HG02938 (cell line): ENCODE data around the gene FRAS1.
"Not testable (repeated sequence)": the region's sequence is repeated elsewhere in the genome, so short reads cannot be mapped to it uniquely, and the experiment has no call there.

Experiments
- ATAC-seq: cut with Tn5 transposase; IDR thresholded peaks from one replicate; pipeline ENCODE4 v1.9.1; 2021; ENCODE audit warnings: mild to moderate bottlenecking, moderate library complexity; ENCODE audit not compliant: unreplicated experiment

The FRAS1 gene

DNA sequence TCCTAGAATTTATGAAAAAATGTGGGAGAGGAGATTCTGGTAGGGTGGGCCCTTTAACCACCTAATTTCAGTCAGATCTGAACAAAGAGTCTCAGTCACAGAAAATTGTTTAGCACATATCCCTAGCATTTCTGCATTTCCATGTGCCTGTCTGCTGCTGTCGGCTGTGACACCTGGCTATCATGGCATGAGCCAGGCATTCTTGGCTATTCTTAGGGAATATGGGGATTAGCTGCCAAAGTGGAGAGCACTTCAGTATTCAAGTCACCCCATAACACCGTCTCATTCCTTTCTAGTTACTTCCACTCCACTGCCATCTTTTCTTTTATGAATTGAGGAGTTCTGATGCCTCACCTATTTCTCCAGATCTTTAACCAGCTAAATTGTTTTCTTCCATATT, 211.5 kb downstream of the FRAS1 start:
- ATAC-seq: no peak

DNA sequence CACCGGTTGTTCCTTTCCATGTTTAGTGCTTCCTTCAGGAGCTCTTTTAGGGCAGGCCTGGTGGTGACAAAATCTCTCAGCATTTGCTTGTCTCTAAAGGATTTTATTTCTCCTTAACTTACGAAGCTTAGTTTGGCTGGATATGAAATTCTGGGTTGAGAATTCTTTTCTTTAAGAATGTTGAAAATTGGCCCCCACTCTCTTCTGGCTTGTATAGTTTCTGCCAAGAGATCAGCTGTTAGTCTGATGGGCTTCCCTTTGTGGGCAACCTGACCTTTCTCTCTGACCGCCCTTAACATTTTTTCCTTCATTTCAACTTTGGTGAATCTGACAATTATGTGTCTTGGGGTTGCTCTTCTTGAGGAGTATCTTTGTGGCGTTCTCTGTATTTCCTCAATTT, 218.3 kb downstream of the FRAS1 start:
- ATAC-seq: not testable (repeated sequence)

DNA sequence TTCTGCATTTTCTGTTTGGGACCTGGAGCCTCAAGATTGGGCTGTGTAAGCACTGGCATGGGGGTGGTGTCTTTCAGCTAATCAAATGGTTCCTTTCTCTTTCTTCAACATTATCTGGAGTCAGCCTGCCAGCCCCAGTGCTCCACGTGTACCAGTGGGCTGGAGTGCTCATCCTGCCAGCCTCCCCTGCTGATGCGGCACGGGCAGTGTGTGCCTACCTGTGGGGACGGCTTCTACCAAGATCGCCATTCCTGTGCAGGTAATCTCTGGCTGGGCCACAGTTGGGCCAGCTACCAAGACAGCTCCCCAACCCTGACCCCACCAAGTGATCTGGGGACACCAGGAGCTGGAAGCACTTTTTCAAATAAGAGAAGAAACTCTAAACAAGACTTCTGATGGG, 229.2 kb downstream of the FRAS1 start:
- no peak for ATAC-seq

DNA sequence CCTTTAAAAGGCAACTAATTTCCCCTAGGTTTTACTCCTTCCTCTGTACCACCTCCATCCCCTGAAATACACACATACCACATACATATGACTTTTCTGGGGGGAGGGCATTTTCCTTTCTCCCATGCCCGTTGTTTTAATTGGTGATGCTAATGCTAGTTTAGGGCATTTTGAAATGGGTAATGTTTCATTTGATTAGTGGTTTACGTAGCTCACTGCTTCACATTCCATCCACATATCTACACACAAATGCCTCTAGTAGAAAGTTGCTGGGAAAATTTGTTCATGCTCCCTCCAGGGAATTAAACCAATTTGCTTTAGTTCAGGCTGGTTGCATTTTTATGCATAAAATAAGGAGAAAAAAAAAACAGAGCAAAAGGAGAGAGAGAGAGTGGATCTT, 231.2 kb downstream of the FRAS1 start:
- no peak for ATAC-seq

DNA sequence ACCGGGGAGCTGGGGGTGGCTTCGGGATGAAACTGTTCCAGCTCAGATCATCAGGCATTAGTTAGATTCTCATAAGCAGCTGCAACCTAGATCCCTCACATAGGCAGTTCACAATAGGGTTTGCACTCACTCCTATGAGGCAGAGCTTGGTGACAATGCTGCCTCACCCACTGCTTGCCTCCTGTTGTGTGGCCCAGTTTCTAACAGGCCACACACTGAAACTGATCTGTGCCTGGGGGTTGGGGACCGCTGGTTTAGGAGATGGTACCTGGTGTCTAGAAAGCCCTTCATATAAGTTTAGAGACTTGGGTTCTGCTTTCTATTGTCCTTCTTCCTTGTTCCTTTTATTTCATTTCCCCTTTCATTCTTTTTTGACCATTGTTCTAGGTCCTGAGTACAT, 234.2 kb downstream of the FRAS1 start:
- no peak for ATAC-seq

DNA sequence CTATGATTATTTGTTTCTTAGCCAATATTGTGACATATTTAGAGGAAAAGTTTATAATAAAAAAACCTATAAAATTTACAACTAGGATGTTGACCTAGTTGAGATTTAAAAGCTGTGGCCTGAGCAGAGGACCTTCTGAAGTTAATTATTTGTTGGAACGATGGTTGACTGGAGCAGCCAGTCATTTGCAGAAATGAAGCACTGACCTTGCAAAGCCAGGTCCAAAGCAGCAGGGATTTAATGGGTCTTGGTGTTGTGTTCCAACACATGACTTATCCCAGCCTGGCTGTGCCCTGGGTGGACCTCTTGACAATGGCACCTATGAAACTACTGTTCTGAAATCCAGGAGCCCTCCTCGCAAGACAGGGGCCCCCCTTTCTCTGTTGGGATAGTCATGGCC, 235.2 kb downstream of the FRAS1 start:
- no peak for ATAC-seq

DNA sequence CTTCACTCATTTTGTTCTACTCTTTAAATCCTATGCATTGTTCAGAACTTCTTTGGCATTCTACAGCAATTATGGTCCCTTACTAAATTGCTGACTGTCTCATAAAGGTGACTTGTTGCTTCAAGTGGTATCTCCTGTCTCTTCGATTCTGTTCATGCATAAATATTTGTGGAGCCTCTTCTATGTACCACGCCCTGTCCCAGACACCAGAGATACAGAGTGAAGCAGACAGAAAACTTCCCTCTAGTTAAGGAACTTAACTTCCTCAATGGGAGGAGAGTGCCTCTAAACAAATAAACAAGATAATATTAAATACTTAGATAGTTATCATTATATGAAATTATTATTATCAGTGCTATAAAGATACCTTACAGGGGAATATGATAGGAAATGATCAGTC, 235.7 kb downstream of the FRAS1 start:
- ATAC-seq: no peak

DNA sequence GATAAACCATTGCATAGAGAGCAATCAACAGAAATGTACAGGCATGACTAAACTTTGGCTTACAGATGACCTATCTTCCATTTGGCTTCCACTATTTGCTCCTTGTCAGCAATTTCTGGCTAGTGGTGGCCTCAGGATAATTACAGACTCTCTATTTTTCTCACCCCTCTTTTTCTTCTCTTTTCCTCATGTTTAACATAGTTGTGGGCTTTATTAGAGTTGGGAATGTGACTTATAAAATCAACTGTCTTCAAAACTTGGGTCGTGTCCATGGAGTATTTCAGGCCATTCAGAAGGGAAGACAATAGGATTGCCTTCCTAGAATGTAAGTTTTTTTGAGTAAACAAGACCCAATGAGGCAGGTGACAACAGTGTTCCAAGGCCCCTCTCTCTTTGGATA, 236.2 kb downstream of the FRAS1 start:
- ATAC-seq: no peak

DNA sequence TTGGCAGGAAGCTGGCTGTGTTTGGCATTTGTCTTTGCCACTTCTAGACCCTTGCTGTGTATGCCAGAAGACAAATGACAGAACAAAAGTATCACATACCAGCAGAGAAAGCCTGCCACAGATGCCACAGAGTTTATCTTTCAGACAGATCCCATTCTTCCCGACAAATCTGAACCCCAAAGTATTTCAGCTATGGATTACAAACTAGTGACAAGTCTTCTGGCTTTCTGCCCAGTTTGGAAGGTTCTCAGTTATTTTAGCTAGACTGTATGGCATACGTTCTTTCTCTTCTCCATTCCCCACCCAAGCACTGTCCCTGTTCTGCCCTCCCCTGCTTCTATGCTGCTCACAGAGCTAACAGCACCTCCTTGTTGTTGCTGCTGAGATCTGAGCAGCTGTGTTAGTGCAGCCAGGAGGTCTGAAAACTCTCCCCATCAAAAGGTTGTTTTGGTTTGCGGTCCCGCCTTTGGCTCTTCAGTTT, 236.7 kb downstream of the FRAS1 start:
- no peak for ATAC-seq

DNA sequence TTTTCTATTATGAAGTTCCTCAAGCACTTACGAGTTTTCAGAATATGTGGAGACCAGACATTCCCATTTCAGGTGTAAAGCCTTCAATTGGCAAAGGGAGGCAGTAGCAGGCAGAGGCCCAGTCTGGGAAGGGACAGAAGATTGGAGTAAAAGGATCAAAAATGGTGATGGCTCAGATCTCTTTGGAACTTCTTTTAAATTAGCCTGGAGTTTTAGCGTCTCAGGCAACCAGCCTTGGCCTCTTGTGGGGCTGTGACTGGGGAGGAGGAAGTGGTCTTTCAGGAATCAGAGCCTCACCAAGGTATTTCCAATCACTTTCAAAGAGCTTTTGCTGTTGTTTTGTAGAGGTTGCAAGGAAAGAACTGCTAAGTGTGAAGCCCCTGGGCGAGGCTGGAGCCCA, 239.1 kb downstream of the FRAS1 start:
- ATAC-seq: no peak

DNA sequence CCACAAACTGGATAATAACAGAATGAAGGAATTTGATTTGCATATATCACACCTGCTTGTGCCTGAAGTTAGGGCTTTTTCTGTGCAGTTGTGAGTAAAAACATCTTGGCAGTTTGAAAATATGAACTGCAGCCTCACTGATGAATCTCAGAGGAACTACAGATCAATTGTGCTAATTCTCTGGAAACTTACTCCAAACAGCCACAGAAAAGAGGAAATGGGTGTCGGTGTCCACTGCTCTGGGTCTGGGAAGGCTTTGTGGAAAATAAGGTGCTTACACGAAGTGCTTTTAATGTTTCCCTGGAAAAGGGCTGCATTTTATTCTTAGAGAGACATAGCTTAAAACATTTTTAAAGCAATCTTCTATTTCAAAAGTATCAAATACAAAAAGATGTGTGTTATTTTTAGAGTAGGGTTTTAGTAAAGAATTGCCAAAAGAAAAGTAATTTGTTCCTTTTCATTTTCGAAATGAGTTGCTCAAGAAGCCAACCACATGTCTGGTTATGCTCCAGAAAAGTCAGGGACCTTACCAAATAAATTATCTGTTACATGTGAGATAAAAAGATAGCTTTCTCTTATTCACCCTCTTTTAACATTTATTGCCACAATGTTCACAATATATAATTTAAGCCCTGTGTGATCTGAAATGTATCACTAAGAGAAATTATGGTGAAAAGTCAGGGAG, 240.1 kb downstream of the FRAS1 start:
- ATAC-seq: peak; percentile 51

DNA sequence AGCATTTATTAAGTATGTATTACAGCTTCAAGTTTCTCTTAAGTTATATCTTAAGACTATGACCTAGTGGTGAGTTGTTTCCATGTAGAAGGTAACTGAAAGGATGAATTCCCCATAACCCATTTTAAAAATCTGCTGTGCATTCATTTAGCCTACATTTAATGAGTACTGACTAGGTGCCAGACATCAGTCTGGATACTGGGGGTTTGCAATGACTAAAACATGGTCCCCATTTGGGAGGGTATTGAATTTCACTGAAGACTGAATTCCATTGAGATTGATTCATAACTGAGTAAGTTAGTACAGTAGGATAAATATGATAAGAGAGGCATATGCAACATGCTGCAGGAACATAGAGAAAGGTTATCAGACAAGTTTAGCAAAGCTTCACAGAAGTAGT, 241.5 kb downstream of the FRAS1 start:
- no peak for ATAC-seq

DNA sequence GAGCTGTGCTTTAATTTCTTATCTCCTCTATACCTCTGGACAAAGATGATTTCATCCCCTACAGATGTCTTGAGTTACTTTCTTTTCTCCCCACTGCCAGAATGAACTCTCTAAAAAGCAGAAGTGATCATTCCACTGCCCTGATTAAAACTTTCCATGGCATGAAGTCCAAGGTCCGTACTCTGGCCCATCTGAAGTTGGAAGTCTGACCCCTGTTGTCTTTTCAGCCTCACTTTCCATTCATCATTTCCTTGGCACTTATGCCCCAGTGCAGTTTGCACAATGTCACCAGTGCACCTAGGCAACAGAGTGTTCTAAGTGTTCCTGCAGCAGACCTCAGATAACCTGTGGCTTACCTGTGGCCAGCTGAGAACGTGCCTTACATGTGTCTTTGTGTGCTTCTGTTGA, 242.4 kb downstream of the FRAS1 start:
- ATAC-seq: peak; percentile 77

DNA sequence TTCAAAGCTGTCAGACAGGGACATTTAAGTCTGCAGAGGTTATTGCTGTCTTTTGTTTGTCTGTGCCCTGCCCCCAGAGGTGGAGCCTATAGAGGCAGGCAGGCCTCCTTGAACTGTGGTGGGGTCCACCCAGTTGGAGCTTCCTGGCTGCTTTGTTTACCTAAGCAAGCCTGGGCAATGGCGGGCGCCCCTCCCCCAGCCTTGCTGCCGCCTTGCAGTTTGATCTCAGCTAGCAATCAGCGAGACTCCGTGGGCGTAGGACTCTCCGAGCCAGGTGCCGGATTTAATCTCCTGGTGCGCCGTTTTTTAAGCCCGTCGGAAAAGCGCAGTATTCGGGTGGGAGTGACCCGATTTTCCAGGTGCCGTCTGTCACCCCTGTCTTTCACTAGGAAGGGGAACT, 250.1 kb downstream of the FRAS1 start:
- ATAC-seq: not testable (repeated sequence)

DNA sequence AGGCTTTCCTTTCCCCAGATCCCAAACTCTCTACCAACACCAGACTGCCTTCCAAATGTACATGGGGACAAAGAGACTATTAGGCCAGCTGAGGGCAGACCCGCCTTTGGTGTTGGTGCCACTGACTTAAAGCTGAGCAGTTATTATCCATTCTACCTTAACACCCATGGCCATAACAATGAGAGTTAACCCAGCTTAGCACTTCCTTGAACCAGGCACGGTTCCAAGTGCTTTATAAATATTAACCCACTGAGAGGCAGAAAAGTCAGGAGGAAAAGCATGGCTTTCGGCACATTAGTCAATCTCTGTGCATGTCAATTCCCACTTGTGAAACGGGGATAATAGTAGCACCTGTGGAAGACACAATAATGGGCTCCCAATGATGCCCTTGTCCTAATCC, 251.4 kb downstream of the FRAS1 start:
- no peak for ATAC-seq

DNA sequence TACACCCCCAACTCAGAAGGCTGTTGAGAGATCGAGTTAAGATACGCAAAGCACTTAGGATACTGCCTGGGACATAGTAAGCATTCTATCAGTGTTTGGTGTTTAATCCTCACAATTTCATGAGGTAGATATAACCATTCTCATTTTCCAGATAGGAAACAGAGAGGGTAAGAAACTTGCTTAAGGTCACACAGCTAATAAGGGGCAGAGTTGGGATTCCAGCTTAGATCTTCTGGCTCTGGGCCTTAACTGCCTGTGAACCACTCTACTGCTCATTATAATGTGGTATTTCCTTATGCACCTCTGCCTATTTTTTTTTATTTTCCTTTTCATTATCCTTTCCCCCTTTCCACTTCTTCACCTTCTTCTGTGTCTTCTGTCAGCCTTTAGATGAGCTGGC, 252.2 kb downstream of the FRAS1 start:
- no peak for ATAC-seq

DNA sequence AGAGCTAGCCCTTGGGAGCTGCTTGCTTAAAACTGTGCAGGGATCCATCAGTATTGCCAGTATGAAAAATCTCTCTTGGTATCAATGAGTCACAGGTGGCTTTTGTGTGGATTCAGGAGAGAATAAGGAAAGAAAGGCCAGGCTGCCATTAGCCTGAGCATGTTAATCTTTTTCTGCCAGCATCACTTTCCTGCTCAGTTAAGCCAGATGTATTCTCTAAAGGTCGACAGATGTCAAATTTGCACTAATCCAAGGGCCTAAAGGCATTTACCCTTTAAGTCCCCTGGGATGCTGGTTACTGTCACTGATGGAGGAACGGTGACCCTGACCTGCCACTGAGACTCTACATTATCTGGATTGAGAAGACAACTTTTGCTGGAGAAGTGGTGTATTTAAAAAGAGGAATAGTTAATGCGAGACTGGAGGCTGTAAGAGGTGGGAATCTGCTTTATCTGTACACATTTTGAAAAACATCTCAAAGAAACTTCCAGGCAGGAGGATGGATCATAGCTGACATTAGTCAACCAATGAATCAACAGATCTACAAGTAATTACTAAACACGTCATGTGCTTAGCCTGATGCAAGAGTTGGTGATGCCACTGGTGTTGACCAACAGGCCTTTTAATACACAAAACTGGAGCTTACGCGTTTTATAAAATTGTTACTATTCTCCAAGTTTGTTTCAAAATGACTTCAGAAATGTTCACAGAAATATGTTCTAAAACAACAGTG, 253.1 kb downstream of the FRAS1 start:
- ATAC-seq: no peak

DNA sequence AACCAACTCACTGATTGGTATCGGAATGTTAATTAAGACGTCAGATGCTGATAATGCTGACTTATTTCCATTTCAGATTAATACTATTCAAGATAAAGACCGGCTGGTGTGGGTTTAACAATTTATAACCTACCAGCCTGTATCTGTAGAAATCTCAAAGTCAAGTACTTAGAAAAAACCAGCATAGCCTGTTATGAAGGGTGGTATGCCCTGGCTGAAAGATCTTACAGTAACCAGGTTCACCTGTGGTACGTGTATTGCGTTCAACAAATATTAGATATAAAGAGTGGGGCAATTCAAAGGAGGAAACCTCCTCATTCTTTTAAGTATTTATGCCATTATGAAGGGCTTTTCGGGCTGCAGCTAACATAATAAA, 253.6 kb downstream of the FRAS1 start:
- ATAC-seq: no peak

DNA sequence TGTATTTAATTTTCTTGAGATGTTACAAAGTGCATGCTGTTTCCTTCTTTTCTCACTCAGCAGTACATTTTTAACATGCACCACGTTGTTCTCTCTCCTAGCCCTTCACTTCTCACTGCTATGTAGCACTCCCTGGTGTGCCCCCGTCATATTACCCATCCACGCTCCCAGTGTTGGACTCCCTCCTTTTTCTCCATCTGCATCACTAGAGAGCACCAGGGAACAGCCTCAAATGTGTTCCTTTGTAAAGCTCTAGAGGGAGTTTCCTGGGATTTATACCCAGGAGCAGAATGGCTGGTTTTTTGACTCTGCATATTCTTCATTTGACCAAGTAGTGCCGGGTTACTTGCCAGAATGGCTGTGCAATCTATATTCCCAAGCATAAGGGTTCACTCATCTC, 254.2 kb downstream of the FRAS1 start:
- no peak for ATAC-seq

DNA sequence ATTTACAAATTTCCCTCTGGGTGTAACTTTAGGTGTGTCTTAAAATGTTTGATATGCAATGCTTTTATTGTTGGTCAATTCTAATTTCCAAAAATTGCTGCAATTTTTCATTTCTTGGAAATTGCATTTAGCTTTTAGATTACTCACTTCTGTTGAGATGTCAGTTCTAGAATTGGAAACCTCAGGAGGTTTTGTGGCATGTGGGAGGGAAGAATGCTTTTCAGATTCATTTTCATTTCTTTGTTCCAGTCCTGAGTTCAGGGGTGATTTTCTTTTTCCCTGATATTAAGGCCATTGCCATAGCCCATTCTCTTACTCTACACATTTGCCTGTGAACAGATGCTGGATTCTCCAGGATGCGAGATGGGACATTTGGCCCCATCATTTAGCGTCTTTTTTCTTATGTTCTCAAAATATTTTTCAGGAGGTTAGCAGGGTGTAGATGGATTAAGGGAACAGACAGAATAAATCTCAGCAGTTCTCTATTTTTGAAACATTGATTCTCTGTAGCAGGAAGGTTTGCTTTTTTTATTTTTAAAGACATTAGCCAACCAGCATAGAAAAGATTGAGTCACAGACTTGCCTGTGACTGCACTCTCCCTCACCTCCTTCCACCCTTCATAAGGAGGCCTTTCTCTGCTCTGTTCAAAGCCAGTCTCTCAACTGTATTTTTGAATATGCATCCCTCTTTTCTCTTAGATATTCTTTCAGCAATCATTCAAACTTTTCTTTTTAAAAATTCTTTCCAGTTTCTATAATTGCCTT, 256.0 kb downstream of the FRAS1 start:
- no peak for ATAC-seq

DNA sequence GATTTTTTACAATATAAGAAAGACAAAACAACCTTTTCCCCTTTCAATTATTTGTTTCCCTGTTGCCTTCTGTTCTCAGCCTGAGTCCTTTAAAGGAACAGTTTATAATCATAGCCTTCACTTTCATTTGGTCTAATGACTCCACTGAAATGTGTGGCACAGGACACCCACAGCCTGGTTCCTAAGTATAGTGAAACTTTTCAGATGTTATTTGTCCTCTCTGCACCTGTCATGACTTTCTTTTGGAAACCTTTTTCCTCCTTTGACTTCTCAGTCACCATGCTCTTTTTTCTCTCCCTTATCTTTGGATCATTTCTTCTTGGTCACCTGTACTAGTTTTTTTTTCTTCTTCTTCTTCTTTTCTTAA, 256.6 kb downstream of the FRAS1 start:
- no peak for ATAC-seq

DNA sequence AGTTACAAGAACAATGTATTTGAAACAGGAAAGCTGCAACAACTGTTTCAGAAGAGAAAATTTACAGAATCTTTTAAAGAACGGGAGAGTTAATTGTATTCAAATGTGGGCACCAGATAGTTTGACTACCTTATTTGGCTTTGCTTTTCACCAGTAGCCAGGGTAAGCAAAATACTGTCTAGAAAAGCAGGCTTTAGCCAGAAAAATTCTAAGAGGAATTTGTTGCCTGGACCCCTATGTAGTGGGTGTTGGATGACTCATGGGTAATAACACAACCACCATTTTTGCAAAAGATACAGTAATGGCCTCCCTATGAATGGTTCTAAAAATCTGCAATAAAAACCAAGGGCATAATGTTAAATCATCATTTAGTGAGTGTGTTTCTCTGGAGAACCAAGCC, 261.0 kb downstream of the FRAS1 start:
- no peak for ATAC-seq
